Liver (tissue), 9 donors: ENCODE results near the gene ZNF862. TPM values are rescaled to one million over a fixed set of nuclear protein-coding genes. Genes with fewer than 3 reads are reported as not detected.

Experiments used
- DNase-seq: peaks from one replicate; pipeline ENCODE4 v3.0.0-alpha.2; 2017; ENCODE audit warnings: low spot score
- H3K27ac ChIP-seq, 2 donors: one replicate each; pipeline ENCODE4 v1.7.0; 2013; ENCODE audit warnings: inconsistent platforms in 2 of 2, low read length in 2 of 2, control low read depth in 1 of 2, low read depth in 1 of 2, mild to moderate bottlenecking in 1 of 2
- H3K27me3 ChIP-seq, 4 donors: one replicate each; pipeline versions ENCODE4 v1.6.1 to v1.7.0; 2013; ENCODE audit warnings: low read length in 3 of 4, inconsistent platforms in 1 of 4, mild to moderate bottlenecking in 1 of 4, moderate library complexity in 1 of 4; ENCODE audit not compliant: control insufficient read depth in 4 of 4, insufficient read depth in 4 of 4
- H3K36me3 ChIP-seq, 4 donors: one replicate each; pipeline versions ENCODE4 v1.6.1 to v1.7.0; 2013; ENCODE audit warnings: low read length in 3 of 4, mild to moderate bottlenecking in 3 of 4, low read depth in 1 of 4, moderate library complexity in 1 of 4; ENCODE audit not compliant: control insufficient read depth in 4 of 4, insufficient read depth in 3 of 4
- H3K4me1 ChIP-seq, 4 donors: one replicate each; pipeline versions ENCODE4 v1.6.1 to v1.7.0; 2013; ENCODE audit warnings: low read length in 3 of 4, mild to moderate bottlenecking in 3 of 4, moderate library complexity in 1 of 4; ENCODE audit not compliant: control insufficient read depth in 4 of 4, insufficient read depth in 4 of 4
- H3K4me3 ChIP-seq, 3 donors: one replicate each; pipeline versions ENCODE4 v1.6.1 to v1.7.0; 2013; ENCODE audit warnings: low read length in 3 of 3, control low read depth in 1 of 3, low read depth in 1 of 3, mild to moderate bottlenecking in 1 of 3
- H3K9ac ChIP-seq, 2 donors: one replicate each; pipeline ENCODE4 v1.7.0; 2013; ENCODE audit warnings: low read length in 2 of 2, mild to moderate bottlenecking in 2 of 2, moderate library complexity in 2 of 2, control low read depth in 1 of 2, low read depth in 1 of 2
- H3K9me3 ChIP-seq, 4 donors: one replicate each; pipeline versions ENCODE4 v1.6.1 to v1.7.0; 2013; ENCODE audit warnings: low read length in 3 of 4; ENCODE audit not compliant: control insufficient read depth in 4 of 4
- ATF3 ChIP-seq: IDR thresholded peaks from 2 replicates; pipeline ENCODE4 v1.6.1; 2016; ENCODE audit warnings: antibody characterized with exemption
- CTCF ChIP-seq: fragments of 150-350 bp; IDR thresholded peaks from 2 replicates; pipeline ENCODE4 v1.5.1; 2017; ENCODE audit warnings: improper control_type of control experiment, low read depth, low read length; ENCODE audit not compliant: missing input control
- EGR1 ChIP-seq, 2 donors: IDR thresholded peaks; 2 replicates each; pipeline ENCODE4 v1.6.1; 2016 to 2018; ENCODE audit warnings: antibody characterized with exemption in 2 of 2, low read depth in 2 of 2
- FOXA1 ChIP-seq: IDR thresholded peaks from 2 replicates; pipeline ENCODE4 v1.6.1; 2016; ENCODE audit warnings: antibody characterized with exemption
- GABPA ChIP-seq, 2 donors: IDR thresholded peaks in 1 of 2; conservative IDR thresholded peaks in 1 of 2; 2 replicates each; pipeline ENCODE4 v1.6.1; 2016; ENCODE audit warnings: antibody characterized with exemption in 2 of 2, mild to moderate bottlenecking in 1 of 2, moderate library complexity in 1 of 2
- HNF4A ChIP-seq, 2 donors: conservative IDR thresholded peaks; 2 replicates each; pipeline ENCODE4 v1.6.1; 2016; ENCODE audit warnings: antibody characterized with exemption in 2 of 2, mild to moderate bottlenecking in 2 of 2
- HNF4G ChIP-seq: IDR thresholded peaks from 2 replicates; pipeline ENCODE4 v1.6.1; 2016; ENCODE audit warnings: antibody characterized with exemption
- JUND ChIP-seq, 2 donors: IDR thresholded peaks; 2 replicates each; pipeline ENCODE4 v1.6.1; 2016; ENCODE audit warnings: antibody characterized with exemption in 2 of 2
- MAX ChIP-seq: IDR thresholded peaks from 2 replicates; pipeline ENCODE4 v1.6.1; 2016; ENCODE audit warnings: antibody characterized with exemption
- NR2F2 ChIP-seq: IDR thresholded peaks from 2 replicates; pipeline ENCODE4 v1.6.1; 2016; ENCODE audit warnings: antibody characterized with exemption
- RAD21 ChIP-seq, 2 donors: IDR thresholded peaks; 2 replicates each; pipeline ENCODE4 v1.6.1; 2016; ENCODE audit warnings: antibody characterized with exemption in 2 of 2, mild to moderate bottlenecking in 2 of 2
- REST ChIP-seq: IDR thresholded peaks from 2 replicates; pipeline ENCODE4 v1.6.1; 2016; ENCODE audit warnings: antibody characterized with exemption, mild to moderate bottlenecking
- RXRA ChIP-seq, 2 donors: IDR thresholded peaks; 2 replicates each; pipeline ENCODE4 v1.6.1; 2017 to 2018; ENCODE audit warnings: antibody characterized with exemption in 2 of 2, mild to moderate bottlenecking in 1 of 2
- SP1 ChIP-seq: IDR thresholded peaks from 2 replicates; pipeline ENCODE4 v1.6.1; 2018; ENCODE audit warnings: antibody characterized with exemption, mild to moderate bottlenecking
- TAF1 ChIP-seq: conservative IDR thresholded peaks from 2 replicates; pipeline ENCODE4 v1.6.1; 2016; ENCODE audit warnings: antibody characterized with exemption, mild to moderate bottlenecking
- YY1 ChIP-seq: IDR thresholded peaks from 2 replicates; pipeline ENCODE4 v1.6.1; 2016; ENCODE audit warnings: antibody characterized with exemption, mild to moderate bottlenecking
- ZBTB33 ChIP-seq: IDR thresholded peaks from 2 replicates; pipeline ENCODE4 v1.6.1; 2016; ENCODE audit warnings: antibody characterized with exemption
- WGBS: extraction: QIAGEN DNeasy Blood & Tissue Kit; methylation state at CpG from one replicate; pipeline ENCODE4 v1.1.7; 2013; 5-methylcytosine and 5-hydroxymethylcytosine counted together
- polyA plus RNA-seq, 2 donors: library from polyadenylated mRNA; stranded (reverse) in 1 of 2; unstranded in 1 of 2; fragments of 200-250 nt in 1 of 2; fragments of >200 nt in 1 of 2; fragmentation: Nextera tagmentation in 1 of 2; extraction: Ambion mirVana in 1 of 2; gene quantifications; one replicate each; pipeline versions ENCODE4 v1.2.1 to v1.2.3, GENCODE V29; 2013 to 2015
- total RNA-seq, 2 donors: library from RNA; depleted of rRNA; stranded (reverse); fragments of >200 nt; gene quantifications; one replicate each; pipeline ENCODE4 v1.2.3, GENCODE V29; 2014
- donor health status: healthy.
- donor health status: healthy.
- donor health status: healthy.
- donor health status: healthy.
- donor health status: healthy.

Gene ZNF862
- total and polyA plus RNA-seq, 4 donors = 1.9 to 9.4 (median 3.8) TPM

GRCh38 chr7:149794661-149795060, 43.5 kb upstream of the ZNF862 start:
- Histone ChIP-seq H3K4me1 (peaks cover 0 to 5% (median 2%) of the 10 kb centered on the region in 4 donors), H3K27me3 (no peaks in the 10 kb centered on the region), H3K36me3 (no peaks in the 10 kb centered on the region), H3K4me3 (no peak overlapping the region), H3K9me3 (no peaks in the 10 kb centered on the region), H3K9ac (no peak overlapping the region), H3K27ac (no peak overlapping the region)
- 76% methylated on average over 6 of the region's 6 CpGs for WGBS
- TF ChIP-seq RXRA (IDR thresholded peaks at IDR 0.05) = no peak
- TF ChIP-seq HNF4A (conservative IDR thresholded peaks at IDR 0.05) = no peak
- no peak for TF ChIP-seq JUND (IDR thresholded peaks at IDR 0.05)
- TF ChIP-seq GABPA (IDR thresholded peaks at IDR 0.05 in 1 of 2, conservative IDR thresholded peaks at IDR 0.05 in 1 of 2) = no peak
- TF ChIP-seq SP1 = no peak
- no peak for TF ChIP-seq TAF1
- no peak for TF ChIP-seq CTCF
- TF ChIP-seq FOXA1 = no peak
- no peak for TF ChIP-seq RAD21 (IDR thresholded peaks at IDR 0.05)
- TF ChIP-seq ZBTB33 = no peak
- TF ChIP-seq MAX = no peak
- no peak for TF ChIP-seq YY1
- TF ChIP-seq NR2F2 = no peak
- TF ChIP-seq EGR1 (IDR thresholded peaks at IDR 0.05; ENCODE audit: low read depth in 2 of 2) = no peak
- TF ChIP-seq REST = no peak
- TF ChIP-seq HNF4G = no peak
- no peak for DNase-seq

GRCh38 chr7:149795126-149795525, 43.0 kb upstream of the ZNF862 start:
- H3K4me3 ChIP-seq = no peak overlapping the region
- DNase-seq = no peak
- no peaks in the 10 kb centered on the region for H3K27me3 ChIP-seq
- H3K4me1 ChIP-seq = peaks cover 0 to 2% (median 0%) of the 10 kb centered on the region in 4 donors
- H3K27ac ChIP-seq = no peak overlapping the region
- WGBS = 89% methylated on average over 10 of the region's 10 CpGs
- H3K9ac ChIP-seq = no peak overlapping the region
- no peaks in the 10 kb centered on the region for H3K9me3 ChIP-seq
- H3K36me3 ChIP-seq = no peaks in the 10 kb centered on the region
- TF ChIP-seq JUND (IDR thresholded peaks at IDR 0.05) = no peak
- TF ChIP-seq FOXA1 = no peak
- TF ChIP-seq NR2F2 = no peak
- no peak for TF ChIP-seq RXRA (IDR thresholded peaks at IDR 0.05)
- no peak for TF ChIP-seq RAD21 (IDR thresholded peaks at IDR 0.05)
- TF ChIP-seq ATF3 = no peak
- TF ChIP-seq ZBTB33 = no peak
- no peak for TF ChIP-seq TAF1
- TF ChIP-seq HNF4A (conservative IDR thresholded peaks at IDR 0.05) = no peak
- TF ChIP-seq CTCF = no peak
- no peak for TF ChIP-seq SP1
